A204.1 (cell line): Measurements from ENCODE around the gene ARMH3.

Experiments used
- FAIRE-seq: peaks from 2 replicates; lab custom pipeline; 2012; peaks lifted over from hg19 to GRCh38; lab: Jason Lieb, UNC

ARMH3 gene

DNA sequence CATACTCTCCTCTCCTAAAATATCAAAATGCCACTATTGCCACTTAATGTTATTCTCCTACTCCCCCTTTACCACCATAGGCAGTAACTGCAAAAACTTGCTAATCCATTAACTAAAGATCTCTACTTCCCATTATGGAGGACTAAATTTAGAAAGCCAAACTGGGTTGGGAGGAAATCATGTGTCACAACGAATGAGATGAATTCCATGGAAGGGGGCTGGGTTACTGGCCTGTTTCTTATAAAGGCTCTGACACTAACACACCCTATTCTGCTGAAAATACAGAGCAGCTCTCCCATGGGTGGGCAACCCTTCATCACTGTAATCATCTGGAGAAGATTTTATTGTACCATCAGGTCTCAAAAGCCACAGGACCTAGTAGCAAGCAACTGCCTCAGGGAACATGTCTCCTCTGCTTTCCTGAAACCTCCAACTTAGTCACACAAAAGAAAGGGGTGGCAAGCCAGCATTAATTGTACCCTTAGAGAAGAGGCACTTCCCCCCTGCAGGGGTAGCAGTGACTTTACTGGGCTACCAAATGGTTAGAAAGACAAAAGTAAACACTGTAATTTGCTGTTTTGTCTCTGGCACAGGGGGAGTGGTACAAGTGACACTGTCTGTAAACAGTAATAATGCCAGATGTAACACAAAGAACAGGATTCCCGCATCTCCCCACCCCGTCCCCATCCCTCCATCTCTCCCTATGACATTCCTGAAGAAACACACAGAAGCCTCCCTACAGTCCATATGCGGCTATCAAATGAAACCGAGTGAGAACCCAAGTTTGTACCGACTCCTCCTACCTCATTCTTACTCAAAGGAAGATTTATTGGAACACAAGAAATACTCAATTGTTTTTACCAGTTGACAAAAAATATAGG, 81.6 kb downstream of the ARMH3 start:
- FAIRE-seq: no peak

GRCh38 chr10:101972761-101973160, 83.2 kb downstream of the ARMH3 start:
- no peak for FAIRE-seq

DNA sequence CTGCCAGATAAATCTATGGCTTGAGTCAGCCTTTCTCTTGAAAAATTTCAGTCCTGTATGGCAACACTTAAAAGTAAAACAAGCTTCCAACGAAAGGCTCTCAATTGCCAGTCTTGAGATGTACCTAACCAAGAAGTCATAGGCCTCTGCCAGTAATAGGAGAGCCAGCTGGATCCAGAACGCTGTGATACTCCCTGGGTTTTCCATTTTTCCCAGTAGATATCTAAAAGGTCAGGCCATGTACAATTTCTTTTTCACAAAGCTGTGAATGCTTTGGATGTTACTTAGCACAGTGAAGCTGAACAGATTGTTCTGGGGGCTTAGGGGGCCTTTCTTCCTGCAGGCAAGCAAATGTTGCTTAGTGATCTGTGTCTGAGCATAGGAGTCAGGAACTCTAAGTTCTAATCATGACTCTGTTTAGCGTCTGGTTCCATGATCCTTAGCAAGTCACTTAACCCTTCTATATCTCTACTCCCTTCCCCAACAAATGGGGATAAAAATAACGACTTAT, 86.5 kb downstream of the ARMH3 start:
- FAIRE-seq: no peak

DNA sequence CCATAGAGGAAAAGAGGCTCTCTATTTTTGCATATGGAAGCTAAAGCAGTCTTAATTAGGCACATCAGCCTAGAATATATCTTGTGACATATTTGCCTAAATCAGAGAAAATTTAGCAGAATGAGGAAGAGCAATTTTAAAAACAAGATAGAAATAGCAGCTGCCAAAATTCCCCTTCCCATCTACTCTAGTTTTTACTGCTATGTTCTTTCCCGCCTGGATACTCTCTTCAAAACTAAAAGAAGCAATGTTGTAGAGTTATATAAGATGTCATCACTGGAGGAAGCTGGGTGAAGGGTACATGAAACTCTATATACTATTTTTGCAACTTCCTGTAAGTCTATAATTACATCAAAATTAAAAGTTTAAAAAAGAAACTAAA, 87.0 kb downstream of the ARMH3 start:
- no peak for FAIRE-seq

GRCh38 chr10:101968286-101968939, 87.6 kb downstream of the ARMH3 start:
- FAIRE-seq: no peak

DNA sequence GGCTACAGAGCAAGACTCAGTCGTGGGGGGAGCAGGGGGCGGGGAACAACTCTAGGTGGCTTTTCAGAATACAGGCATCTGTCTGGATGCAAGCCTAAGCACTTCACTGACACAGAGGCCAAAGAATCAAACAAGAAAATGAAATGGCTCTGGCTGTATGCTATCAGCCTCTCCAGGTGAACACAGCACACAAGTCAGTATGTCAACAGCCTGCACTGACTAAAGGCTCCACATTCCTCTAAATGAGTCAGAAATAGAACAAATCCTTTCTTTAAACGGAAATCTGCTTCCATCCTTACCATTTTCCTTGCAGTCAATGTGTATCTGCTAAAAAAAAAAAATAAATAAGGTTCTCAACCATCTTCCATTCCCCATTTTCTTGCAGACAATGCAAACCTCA, 88.3 kb downstream of the ARMH3 start:
- FAIRE-seq: no peak

DNA sequence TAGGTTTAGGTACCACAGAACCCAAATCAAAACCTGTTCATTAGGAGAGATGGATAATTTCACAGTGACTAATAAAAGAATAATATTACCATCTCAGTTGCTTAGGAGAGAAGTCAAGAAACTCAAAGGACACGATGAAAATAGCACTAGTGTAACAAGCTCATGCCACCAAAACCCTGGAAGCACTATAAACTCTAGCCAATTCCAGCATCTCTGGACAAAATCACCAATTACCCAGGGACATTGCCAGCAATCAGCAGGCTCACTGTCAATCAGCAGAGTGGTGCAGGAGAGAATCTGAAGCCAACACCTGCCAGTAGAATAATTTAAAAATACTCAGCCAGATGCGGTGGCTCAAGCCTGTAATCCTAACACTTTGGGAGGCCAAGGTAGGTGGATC, 88.9 kb downstream of the ARMH3 start:
- FAIRE-seq: no peak

- FAIRE-seq: no peak
Measured at GRCh38 chr10:101965075-101965765, 90.8 kb downstream of the ARMH3 start.

DNA sequence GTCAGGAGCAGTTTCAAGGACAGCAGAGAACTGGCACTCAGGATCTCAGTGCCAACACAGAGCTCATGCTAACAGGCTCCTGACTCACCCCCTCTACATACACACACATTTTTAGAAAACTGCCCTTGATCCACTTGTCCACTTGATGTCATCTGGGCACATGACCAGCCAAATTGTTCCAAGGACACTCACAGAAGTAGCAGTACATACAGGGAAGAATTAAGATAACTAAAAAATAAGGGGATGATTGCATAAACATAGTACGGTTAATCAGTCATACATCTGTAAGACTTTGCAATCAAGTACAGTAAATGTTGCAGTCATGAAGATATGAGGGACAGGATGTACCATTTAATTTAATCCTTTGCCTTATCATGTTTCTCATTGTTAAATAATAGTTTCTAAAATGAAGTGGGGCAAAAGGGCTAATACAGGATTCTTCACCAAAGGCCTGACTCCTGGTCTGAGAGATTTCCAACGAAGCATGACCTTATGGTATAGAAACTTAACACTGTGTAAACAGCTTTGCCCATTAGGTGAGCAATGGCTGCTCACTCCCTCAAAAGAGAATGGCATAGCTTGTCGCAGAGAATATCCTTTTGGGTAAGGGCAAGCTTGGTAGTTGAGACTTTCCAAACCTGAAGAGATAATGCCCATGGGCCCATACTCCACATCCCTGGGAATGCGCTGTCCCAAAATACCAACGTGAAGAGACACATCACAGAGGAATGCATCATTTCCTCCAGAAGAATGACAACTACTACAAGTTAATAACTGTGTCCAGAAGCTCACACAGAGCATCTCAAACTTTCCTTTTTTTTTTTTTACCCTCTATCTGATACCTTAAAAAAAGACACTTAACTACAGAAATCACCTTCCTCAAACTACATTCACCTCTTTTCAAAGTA, 94.1 kb downstream of the ARMH3 start:
- no peak for FAIRE-seq

GRCh38 chr10:101960879-101961395, 95.0 kb downstream of the ARMH3 start:
- no peak for FAIRE-seq

DNA sequence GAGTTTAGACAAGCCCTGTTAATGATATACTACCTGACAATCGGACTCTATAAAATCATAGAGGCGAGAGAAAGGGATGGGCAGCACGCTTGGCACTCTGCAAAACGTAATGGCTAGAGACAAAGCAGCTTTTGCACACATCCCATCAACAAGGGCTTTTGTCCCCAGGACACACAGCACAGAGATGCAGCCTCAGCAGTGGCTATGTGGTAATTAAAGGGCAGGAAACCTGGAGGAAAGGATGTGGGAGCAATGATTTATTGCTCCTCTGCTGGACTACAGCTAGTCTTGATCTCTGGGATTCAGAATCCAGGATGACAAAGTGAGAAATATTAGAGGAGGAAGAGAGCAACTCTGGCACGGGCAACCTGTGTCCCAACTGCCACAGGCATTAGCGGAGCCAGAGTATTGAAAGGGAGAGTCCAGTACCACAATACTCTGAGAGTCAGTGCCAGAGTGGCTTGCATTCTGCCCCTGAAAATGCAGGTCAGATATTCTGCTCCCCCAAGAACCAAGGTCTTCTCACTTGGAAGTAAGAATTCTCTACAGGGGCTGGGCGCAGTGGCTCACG, 96.5 kb downstream of the ARMH3 start:
- FAIRE-seq: no peak

- FAIRE-seq: no peak
Measured at GRCh38 chr10:101958691-101959090, 97.3 kb downstream of the ARMH3 start.

DNA sequence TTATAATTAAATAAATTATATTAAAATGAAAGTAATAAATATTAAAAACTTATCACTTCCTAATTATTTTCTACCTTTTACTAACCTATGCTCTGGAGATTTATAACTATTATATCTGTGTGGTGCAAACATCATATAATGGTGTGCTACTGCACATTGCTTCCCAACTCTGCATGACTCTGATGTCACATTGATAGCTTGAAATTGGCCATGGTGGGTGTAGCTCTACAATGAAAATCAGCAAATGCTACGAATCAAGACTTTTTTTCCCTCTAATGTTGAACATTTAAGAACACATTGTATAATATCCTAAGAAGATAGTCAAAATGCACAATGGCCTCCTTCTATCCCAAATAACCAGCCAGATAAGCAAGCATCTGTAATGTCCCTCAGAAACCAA, 99.1 kb downstream of the ARMH3 start:
- FAIRE-seq: no peak

DNA sequence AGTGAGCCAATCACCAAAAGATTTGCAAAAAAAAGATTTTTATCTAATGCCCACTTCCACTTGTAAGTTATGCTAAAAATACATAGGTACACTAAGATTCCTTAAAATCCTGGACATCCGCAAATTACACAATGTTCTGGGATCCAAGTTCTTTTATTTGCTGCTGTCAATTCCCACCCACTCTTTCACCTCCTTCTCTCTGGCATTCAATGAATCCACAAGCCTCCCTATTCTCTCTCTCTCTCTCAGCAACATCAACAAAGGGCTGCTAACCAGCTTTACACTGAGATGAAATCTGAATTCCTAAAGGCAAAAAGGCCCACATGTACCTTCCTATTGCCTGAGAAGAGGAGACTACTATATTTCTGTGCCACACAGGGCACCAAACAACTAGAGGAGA, 99.9 kb downstream of the ARMH3 start:
- no peak for FAIRE-seq

DNA sequence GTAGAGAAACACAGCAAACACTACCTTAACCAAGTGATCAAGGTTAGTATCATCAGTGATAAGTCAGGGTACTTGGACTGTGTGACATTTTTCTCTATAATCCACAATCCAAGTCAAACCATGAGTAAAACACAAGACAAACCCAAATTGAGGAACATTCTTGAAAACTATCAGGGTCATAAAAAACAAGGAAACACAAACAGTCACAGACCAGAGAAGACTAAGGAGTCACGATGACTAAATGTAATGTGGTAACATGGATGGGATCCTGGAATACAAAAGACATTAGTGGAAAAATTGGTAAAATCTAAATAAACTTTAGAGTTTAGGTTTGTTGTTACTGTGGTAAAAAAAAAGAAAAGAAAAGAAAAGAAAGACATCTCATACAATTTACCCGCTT, 103.8 kb downstream of the ARMH3 start:
- FAIRE-seq: no peak

- no peak for FAIRE-seq
Measured at GRCh38 chr10:101950213-101950612, 105.8 kb downstream of the ARMH3 start.

GRCh38 chr10:101941871-101942270, 114.1 kb downstream of the ARMH3 start:
- FAIRE-seq: no peak

DNA sequence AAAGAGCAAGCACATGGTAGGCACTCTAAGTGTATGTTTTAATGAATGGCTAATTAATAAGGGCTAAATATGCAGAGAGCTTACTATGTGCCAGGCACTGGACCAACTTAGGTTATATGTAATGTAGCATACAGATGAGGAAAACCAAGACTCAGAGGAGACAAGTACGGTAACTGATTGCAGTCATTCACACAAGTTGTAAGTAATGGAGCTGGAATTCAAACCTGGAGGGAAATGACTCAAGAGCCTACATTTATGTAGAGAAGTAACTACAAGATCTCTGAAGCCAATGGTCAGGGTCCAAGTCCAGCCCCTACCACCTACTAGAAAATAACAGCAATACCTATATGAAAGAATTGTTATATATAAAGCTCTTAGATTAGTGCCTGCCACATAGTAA, 115.1 kb downstream of the ARMH3 start:
- no peak for FAIRE-seq

DNA sequence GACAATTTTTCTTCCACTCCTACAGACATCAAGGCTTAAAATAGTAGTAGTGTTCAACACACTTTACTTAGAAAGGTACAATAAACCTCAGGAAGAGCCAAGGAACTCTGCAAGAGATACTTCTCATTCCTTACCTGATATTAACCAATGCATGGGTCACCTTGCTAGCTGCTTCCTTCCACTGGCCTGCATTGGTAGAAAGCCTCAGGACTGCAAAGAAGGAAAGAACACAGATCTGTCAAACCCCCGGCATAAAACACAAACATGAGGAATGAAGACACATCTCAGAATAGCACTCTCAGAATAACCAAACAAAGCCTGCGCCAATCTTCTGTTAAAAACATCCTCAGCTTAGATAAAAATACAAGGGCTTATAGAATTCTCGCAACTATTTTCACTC, 116.2 kb downstream of the ARMH3 start:
- no peak for FAIRE-seq

GRCh38 chr10:101939008-101939648, 116.8 kb downstream of the ARMH3 start:
- FAIRE-seq: no peak
